HG03432 (cell line): ENCODE measurements around the gene IFI27.
"Not testable (repeated sequence)": the region's sequence is repeated elsewhere in the genome, so short reads cannot be mapped to it uniquely, and the experiment has no call there.

ENCODE experiments used
- ATAC-seq: cut with Tn5 transposase; IDR thresholded peaks from one replicate; pipeline ENCODE4 v1.9.1; 2021; ENCODE audit warnings: mild to moderate bottlenecking, moderate library complexity; ENCODE audit not compliant: unreplicated experiment

Gene IFI27

DNA sequence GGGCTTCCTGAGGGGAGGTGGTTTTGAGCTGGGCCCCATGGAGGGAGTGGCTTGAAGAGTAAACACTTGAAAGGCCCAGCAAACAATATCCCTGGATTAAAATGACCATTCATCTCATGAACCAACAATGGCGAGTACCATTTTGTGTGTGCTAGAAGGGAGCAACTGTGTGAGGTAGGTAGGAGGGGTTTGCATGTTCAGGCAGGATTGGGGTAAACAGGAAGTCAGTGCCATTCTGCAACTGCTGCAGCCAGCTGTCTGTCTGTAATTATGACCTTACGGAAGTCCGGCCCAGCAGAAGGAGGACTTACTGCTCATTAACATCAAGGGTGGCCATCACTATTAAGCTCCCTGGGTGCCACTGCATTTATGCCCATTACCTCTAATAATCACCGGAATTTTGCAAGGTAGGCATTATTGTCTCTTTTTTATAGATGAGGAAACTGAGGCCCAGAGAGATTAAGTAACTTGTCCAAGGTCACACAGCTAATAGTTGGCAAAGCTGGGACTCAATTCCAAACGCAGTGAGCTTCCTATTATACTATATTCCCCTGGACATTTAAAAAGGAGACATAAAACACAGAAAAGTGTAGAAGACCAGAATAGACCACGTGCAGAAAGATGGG is 35.5 kb downstream of the IFI27 start:
- ATAC-seq, result no peak

DNA sequence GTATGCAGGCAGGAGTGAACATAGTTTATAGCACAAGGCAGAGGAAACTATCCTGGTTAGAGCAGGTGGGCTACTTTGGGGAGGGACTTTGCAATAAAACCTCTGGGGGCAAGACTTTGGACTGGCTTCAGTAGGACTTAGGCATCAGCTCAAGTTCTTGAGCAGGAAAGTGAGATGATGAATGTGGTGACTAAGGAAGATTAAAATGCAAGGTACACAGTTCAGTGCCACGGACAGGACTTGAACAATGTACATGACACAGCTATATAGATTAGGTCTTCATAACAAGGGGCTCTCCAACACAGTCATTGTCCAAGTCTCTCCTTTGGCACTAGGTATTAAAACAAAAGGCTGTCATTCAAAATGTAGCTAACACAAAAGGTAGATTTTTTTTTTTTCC is 42.1 kb downstream of the IFI27 start:
- ATAC-seq, result no peak

DNA sequence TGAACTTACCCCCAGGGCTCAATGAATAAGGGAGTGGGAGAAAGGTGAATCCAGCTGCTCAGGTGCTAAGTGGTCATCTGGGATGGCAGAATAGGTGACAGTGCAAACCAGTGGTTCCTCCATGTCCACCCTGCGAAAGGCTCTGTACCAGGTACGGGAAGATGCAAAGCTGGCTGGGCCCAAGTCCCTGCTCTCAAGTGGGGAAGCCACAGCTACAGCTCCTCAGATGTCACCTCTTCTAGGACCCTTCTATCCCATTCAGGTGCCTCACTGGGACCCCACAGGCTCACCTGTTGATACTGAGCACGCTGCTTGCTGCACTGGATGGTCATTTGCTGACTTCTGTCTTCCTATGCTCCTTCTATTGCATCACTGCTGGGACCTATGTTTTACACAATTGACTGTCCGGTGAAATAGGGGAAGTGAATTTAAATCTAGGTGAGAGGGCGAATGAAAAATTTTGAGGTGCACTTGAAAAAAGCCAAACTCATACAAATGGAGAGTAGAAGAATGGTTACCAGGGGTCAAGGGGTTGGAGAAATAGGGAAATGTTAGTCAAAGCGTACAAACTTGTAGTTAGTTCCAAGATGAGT is 43.3 kb downstream of the IFI27 start:
- ATAC-seq, result no peak

GRCh38 chr14:94156143-94156542 is 45.6 kb downstream of the IFI27 start:
- not testable (repeated sequence) for ATAC-seq

- no peak for ATAC-seq
Observed at GRCh38 chr14:94157197-94157596, 46.7 kb downstream of the IFI27 start.

GRCh38 chr14:94158239-94158883 is 47.8 kb downstream of the IFI27 start:
- no peak for ATAC-seq

DNA sequence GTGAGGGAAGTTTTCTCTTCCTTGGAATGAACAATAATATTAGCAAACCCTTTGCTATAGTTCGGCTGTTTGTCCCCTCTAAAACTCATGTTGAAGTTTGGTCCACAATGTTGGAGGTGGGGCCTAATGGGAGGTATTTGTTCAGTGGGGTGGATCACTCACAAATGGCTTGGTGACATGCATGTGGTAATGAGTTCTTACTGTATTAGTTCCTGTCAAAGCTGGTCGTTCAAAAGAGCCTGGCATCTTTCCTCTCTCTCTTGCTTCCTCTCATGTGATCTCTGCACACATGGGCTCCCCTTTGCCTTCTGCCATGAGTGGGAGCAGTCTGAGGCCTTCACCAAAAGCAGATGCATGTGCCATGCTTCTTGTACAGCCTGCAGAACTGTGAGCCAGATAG is 50.5 kb downstream of the IFI27 start:
- no peak for ATAC-seq

DNA sequence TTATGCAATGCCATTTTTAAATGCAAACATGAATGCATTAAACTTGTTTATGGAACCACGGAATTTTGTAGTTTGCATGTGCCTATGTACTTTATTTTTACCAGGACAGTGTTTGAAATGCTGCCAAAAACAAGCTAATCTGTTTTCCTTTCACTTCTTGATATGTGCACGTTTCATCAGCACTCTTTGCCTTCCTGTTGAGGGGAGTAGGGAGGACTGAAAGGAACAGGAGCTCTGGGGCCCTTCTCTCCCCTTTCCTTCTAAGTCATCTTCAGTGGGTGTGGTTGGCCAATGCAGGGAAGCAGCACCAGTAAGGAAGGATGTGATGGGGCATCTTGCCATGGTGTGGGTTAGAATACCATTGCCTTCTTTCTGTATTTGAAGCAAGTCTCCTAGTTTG is 51.4 kb downstream of the IFI27 start:
- ATAC-seq, result no peak

- ATAC-seq, result no peak
Observed at GRCh38 chr14:94162466-94162865, 51.9 kb downstream of the IFI27 start.

DNA sequence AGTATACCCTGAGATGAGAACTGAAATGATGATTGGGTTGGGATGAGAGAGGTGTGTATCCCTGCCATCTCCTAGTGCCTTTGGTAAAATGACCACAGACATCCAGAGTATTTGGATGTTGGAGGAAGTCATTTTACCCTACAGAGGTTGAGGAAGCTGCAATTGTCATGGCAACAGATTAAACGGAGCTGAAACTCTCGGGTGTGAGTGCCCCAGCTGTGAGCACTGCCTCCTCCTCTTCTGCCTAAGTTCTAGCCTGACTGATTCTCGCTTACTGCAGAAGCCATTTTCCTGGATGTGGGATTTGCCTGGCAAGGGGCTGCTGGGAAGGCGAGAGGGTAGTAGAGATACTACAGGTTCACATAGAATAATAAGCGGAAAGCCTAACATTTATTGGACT is 53.3 kb downstream of the IFI27 start:
- ATAC-seq, result no peak

DNA sequence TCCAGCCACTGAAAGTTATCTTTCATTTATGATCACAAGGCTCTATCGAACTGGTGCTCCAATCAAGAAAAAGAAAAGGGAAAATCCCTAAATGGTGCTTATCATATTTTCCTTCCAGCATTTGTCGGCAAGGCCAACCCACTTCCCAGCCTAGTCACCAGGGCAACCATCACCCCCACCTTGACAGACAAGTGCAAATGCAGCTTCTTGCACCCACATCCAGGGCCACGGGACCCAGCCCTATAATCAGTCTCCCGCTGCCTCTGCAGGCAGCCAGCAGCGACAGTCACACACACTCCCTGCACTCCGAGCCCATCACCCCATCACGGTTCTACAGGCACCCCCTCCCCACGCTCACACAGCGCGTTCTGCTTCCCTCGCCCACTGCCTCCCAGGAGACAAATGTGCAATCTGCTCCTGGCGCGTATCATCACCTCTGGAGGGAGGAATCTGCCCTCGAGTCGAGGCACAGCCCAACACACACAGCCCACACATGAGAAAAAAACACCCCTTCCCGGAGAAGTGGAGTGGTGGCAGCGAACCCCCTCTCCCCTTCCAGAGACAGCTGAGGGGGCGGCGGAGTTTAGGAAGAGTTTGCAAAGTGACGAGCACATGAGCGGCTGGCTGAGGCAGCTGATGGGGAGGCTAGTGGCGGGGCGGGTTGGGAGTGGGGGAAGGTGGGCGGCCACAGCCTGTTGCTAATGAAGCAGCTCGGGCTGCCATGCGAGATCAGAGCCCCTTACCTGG is 54.3 kb downstream of the IFI27 start:
- no peak for ATAC-seq

- no peak for ATAC-seq
Observed at GRCh38 chr14:94165744-94166143, 55.2 kb downstream of the IFI27 start.
